Stimulated activated memory B cell treated with anti-CD40 and anti-IgM and Interleukin-4, amounts not matched to agents 10 μg/mL and 1 μg/mL and 100 μg/mL, for 72 hours (primary cell): ENCODE measurements around the gene PAQR9.

Experiments
- ATAC-seq: fragments of 150-1000 bp; cut with Tn5 transposase; 2 replicates; pipeline ENCODE4 v1.10.0; 2021
- H3K27ac Mint-ChIP-seq: one replicate; pipeline ENCODE4 v1.8.0; 2022; ENCODE audit warnings: mild to moderate bottlenecking, mixed read lengths
- H3K27me3 Mint-ChIP-seq: one replicate; pipeline ENCODE4 v1.8.0; 2022; ENCODE audit warnings: mixed read lengths
- H3K36me3 Mint-ChIP-seq: one replicate; pipeline ENCODE4 v1.8.0; 2022; ENCODE audit warnings: mixed read lengths
- H3K4me1 Mint-ChIP-seq: one replicate; pipeline ENCODE4 v1.8.0; 2022; ENCODE audit warnings: mixed read lengths
- H3K4me3 Mint-ChIP-seq: one replicate; pipeline ENCODE4 v1.8.0; 2022; ENCODE audit warnings: mild to moderate bottlenecking, moderate library complexity, mixed read lengths
- H3K9me3 Mint-ChIP-seq: one replicate; pipeline ENCODE4 v1.8.0; 2022; ENCODE audit warnings: mixed read lengths

The PAQR9 gene

DNA sequence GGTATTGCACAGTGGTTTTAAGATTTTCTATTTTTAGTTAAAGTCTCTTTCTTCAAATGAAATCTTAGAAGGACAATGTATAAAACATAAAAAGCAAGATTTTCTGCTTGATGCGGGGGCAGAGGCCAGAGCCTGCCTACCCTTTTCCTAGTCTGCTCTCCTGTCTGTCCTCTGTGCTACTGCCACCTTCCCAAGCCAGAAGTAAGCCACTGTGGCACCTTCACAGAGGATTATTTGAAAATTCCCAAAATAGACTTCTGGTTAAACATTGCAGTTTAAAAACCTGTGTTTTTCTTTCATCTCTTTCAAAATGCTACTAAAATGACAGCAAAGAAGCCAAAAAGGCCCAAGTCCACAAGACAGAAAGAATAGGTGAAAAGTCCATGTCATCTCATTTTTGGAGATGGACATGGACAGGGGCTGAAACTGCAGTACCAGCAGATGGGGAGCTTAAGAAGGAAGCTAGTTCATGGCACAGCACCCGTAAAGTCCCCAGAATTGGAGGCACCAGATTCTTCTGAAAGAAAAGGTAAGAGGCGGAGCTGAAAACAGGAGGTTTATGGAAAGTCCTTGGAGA lies 37.0 kb downstream of the PAQR9 start:
- Mint-ChIP-seq H3K27ac (no peak overlapping the region), H3K4me3 (no peak overlapping the region), H3K27me3 (peaks cover 61% of the 10 kb centered on the region), H3K36me3 (no peaks in the 10 kb centered on the region), H3K4me1 (no peaks in the 10 kb centered on the region), H3K9me3 (peaks cover 8% of the 10 kb centered on the region)
- no peak for ATAC-seq

DNA sequence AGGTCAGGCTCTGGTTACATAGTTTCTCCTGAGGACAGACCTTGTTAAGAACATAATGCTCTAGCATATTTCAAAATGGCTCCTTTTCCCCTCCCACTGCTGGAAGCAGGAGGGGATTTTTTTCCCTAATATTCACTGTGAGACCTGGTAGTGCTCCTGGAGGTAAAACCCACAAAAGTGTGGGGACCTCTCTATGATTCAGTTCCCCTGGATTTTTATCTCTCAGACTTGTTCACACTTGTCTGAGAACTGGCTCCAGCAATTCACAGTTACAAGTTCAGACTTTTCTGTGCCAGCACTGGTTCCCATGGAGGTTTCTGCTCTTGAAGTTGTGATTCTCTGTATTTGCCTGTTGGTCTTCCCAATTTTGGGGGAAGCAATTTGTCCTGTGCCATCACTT lies 38.3 kb downstream of the PAQR9 start:
- H3K9me3 Mint-ChIP-seq, result peaks cover 8% of the 10 kb centered on the region
- H3K4me3 Mint-ChIP-seq, result no peak overlapping the region
- H3K27ac Mint-ChIP-seq, result no peak overlapping the region
- no peaks in the 10 kb centered on the region for H3K36me3 Mint-ChIP-seq
- H3K4me1 Mint-ChIP-seq, result no peaks in the 10 kb centered on the region
- H3K27me3 Mint-ChIP-seq, result peaks cover 62% of the 10 kb centered on the region
- no peak for ATAC-seq

DNA sequence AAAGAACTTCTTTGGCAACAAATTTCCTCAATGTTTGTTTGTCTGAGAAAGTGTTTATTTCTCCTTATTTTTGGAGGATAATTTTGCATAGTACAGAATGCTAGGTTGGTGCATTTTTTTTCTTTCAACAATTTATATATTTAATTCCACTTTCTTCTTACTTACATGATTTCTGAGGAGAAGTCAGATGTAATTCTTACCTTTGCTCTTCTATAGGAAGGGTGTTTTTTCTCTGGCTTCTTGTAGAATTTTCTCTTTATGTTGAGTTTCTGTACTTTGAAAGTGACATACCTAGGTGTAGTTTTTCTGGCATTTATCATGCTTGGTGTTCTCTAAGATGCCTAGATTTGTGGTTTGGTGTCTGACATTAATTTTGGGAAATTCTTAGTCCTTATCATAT lies 39.8 kb downstream of the PAQR9 start:
- Mint-ChIP-seq H3K4me3 (no peak overlapping the region), H3K36me3 (no peaks in the 10 kb centered on the region), H3K27me3 (peaks cover 62% of the 10 kb centered on the region), H3K9me3 (peaks cover 8% of the 10 kb centered on the region), H3K4me1 (no peaks in the 10 kb centered on the region), H3K27ac (no peak overlapping the region)
- no peak for ATAC-seq

DNA sequence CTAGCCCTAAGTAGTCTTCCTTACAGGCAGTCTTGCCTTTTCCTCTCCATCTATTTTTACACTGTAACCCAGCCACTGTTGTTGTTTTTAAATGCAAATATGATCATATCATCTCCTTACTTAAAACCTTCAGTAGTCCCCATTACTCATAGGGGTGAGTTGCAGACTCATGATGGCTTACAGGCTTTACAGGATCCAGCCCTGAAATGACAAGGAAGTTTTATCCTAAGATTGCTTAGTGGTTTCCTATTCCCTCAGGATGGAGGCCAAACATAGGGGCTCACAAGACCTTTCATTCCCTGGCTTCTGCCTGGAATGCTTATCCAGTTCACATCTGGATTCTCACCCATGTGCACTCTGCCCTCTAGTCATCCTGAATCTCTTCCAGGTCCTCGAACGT lies 46.9 kb downstream of the PAQR9 start:
- H3K4me1 Mint-ChIP-seq, result no peaks in the 10 kb centered on the region
- no peaks in the 10 kb centered on the region for H3K9me3 Mint-ChIP-seq
- H3K36me3 Mint-ChIP-seq, result no peaks in the 10 kb centered on the region
- ATAC-seq, result no peak
- peaks cover 2% of the 10 kb centered on the region for H3K27me3 Mint-ChIP-seq
- no peak overlapping the region for H3K27ac Mint-ChIP-seq
- H3K4me3 Mint-ChIP-seq, result no peak overlapping the region

DNA sequence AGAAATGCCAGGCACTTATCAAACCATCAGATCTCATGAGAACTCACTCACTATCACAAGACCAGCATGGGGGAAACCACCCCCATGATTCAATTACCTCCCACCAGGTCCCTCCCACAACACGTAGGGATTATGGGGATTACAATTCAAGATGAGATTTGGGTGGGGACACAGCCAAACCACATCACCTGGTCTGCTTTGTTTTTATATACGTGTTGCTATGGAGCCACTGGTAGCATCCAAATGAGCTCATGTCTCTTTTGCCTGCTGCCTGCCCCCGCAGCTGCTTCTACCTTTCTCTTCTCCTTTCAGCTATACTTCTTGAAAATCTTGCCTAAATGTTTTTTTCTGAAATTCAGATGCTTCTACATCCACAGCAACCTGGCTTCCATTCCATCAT lies 47.8 kb downstream of the PAQR9 start:
- no peak overlapping the region for H3K4me3 Mint-ChIP-seq
- no peak overlapping the region for H3K27ac Mint-ChIP-seq
- ATAC-seq, result no peak
- no peaks in the 10 kb centered on the region for H3K4me1 Mint-ChIP-seq
- H3K27me3 Mint-ChIP-seq, result no peaks in the 10 kb centered on the region
- H3K36me3 Mint-ChIP-seq, result no peaks in the 10 kb centered on the region
- no peaks in the 10 kb centered on the region for H3K9me3 Mint-ChIP-seq

DNA sequence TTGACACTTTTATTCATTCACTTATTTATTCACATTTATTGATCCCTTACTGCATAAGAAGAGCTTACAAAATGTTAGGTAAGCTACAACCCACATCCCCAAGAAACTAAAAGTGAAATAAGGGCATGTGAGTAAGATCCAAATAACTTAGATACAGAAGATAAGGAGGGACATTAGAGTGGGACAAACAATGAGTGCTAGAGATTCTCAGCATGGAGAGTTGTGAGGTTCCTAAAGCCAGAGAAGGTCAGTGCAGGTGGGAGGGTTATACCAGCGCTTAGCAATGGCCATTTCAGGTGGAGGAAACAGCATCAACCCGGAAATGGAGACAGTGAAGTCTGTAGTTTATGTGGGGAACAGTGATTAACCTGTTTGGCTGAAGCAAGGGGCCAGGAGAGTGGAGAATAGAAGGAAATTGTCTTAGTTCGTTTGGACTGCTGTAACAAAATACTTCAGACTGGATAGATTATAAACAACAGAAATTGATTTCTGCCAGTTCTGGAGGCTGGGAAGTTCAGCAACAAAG lies 49.1 kb downstream of the PAQR9 start:
- no peaks in the 10 kb centered on the region for H3K9me3 Mint-ChIP-seq
- no peak overlapping the region for H3K4me3 Mint-ChIP-seq
- no peak for ATAC-seq
- H3K27ac Mint-ChIP-seq, result no peak overlapping the region
- no peaks in the 10 kb centered on the region for H3K36me3 Mint-ChIP-seq
- no peaks in the 10 kb centered on the region for H3K27me3 Mint-ChIP-seq
- H3K4me1 Mint-ChIP-seq, result no peaks in the 10 kb centered on the region

DNA sequence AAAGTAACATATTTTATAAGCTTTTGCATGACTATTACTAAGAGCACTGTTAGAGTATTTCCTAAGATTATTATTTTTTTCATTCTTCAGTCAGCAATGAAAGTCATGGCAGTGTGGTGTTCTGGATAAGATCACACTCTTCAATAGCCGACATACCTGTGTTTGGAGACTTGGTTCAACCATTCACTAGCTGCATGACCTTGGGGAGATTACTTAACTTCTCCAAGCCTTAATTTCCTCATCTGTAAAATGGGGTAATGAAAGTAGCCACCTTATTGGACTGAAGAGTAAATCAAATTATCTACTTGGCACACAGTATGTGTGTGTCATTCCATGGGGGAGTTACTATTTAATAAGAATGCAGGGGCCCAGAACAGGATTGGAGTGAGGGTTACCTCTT lies 50.0 kb downstream of the PAQR9 start:
- Mint-ChIP-seq H3K9me3 (no peaks in the 10 kb centered on the region), H3K36me3 (no peaks in the 10 kb centered on the region), H3K4me1 (no peaks in the 10 kb centered on the region), H3K27ac (no peak overlapping the region), H3K27me3 (no peaks in the 10 kb centered on the region), H3K4me3 (no peak overlapping the region)
- ATAC-seq, result no peak

DNA sequence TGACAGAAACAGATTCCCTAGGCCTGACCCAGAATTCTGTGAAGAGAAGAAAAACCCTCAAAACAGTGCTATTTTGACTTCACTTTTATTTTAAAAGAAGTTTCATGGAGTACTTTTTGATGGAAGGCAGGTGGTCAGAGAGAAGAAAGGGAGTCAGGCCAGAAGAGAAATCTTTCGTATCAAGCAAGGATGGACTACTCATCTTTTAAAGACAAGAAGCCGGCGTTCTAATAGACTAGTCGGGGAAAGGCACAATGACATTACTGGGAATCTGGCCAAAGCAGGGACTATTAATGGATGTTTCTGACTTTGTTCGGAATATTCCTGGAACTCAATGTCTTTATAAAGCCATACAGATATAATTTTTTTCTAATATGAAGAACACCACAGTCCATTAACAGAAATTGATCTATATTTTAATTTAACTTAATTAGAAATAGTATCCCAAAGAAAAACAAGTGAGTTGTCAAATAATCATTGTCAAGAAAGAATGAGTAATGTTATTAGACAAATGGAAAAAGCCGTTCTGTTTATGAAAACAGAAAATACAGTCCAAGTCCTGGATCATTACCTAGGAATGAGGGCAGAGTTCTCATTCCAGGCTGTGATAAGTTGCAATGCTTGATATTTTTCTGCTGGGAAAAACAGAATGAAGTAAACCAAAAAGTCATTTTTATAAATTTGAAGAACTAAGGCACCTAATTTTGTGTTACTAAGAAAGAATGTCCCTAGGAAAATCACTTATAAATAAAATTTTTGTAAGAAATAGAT lies 50.9 kb downstream of the PAQR9 start:
- Mint-ChIP-seq H3K9me3 (no peaks in the 10 kb centered on the region), H3K4me1 (no peaks in the 10 kb centered on the region), H3K36me3 (no peaks in the 10 kb centered on the region), H3K4me3 (no peak overlapping the region), H3K27ac (no peak overlapping the region), H3K27me3 (no peaks in the 10 kb centered on the region)
- ATAC-seq, result no peak
